ENCODE results near the gene CSPG4. TPM values are rescaled to one million over a fixed set of nuclear protein-coding genes. Genes with fewer than 3 reads are reported as not detected.
"Not testable (repeated sequence)": the region's sequence is repeated elsewhere in the genome, so short reads cannot be mapped to it uniquely, and the experiment has no call there.

CSPG4 gene
- total and polyA plus RNA-seq, 12 donors, result 7.4 to 19.8 (median 12.1) TPM

- TF ChIP-seq CTCF (IDR thresholded peaks at IDR 0.05), result no peak
- WGBS, 2 donors, result 93% methylated on average over 6 of the region's 6 CpGs
These were observed 76.6 kb downstream of the CSPG4 start for GRCh38 chr15:75636026-75636425.

DNA sequence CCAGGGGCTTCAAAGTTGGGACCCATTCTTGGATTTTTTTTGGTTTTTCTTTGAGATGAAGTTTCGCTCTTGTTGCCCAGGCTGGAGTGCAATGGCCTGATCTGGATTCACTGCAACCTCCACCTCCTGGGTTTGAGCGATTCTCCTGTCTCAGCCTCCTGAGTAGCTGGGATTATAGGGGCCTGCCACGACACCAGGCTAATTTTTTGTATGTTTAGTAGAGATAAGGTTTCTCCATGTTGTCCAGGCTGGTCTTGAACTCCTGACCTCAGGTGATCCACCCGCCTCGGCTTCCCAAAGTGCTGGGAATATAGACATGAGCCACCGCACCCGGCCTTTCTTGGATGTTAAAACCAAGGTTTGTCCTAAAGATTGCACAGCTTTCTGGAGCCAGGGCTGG, 78.7 kb downstream of the CSPG4 start:
- ATAC-seq, DNase-seq, H3K27ac ChIP-seq, H3K4me3 ChIP-seq, H3K9me3 ChIP-seq, H3K27me3 ChIP-seq: not testable (repeated sequence)
- Histone ChIP-seq H3K4me1 (peaks cover 11 to 28% (median 22%) of the 10 kb centered on the region in 9 donors), H3K36me3 (peaks cover 0 to 13% (median 0%) of the 10 kb centered on the region in 9 donors)
- WGBS, 2 donors, result 91 to 92% methylated on average over 7 of the region's 7 CpGs
- intact Hi-C loops (cut with DNase I), result loop anchor here in 1 of 10 donors (10.0 kb wide), 1 partner anchor 51 kb away; no protein-coding TSS in a partner anchor

More at GRCh38 chr15:75636026-75636425, 76.6 kb downstream of the CSPG4 start:
- ATAC-seq, result no peak
- intact Hi-C loops (cut with DNase I), result loop anchor here in 8 of 10 donors (5.0 to 10.0 kb wide), 3 partner anchors 36 to 49 kb away; no protein-coding TSS in a partner anchor
- Histone ChIP-seq H3K27ac (peak overlapping the region in 1 of 10 donors; percentile 96), H3K4me1 (peaks cover 15 to 40% (median 32%) of the 10 kb centered on the region in 9 donors), H3K9me3 (no peaks in the 10 kb centered on the region), H3K27me3 (no peaks in the 10 kb centered on the region), H3K36me3 (peaks cover 0 to 13% (median 0%) of the 10 kb centered on the region in 9 donors), H3K4me3 (no peak overlapping the region)
- DNase-seq, result no peak

DNA sequence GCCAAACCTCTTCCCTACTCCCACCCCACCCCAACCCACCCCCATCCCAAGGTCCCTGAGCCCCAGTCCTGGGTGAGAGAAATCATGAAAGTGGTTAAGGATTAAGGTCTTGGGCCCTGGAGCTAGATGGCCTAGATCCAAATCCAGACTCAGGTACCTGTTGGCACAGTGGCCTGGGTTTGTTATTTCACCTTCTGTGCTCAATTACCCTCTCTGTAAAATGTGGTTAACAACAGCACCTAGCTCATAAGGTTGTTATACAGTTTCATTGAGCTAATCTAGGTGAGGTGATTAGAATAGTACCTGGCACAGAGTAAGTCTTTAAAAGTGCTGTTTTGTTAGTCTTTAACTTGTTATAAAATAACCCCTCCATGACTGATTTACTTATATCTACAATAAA, 80.7 kb downstream of the CSPG4 start:
- no peak overlapping the region for H3K27ac ChIP-seq
- intact Hi-C loops (cut with DNase I), result loop anchor here in 1 of 10 donors (10.0 kb wide), 1 partner anchor 53 kb away; no protein-coding TSS in a partner anchor
- H3K27me3 ChIP-seq, result no peaks in the 10 kb centered on the region
- ATAC-seq (no peak), DNase-seq (no peak)
- TF ChIP-seq CTCF (IDR thresholded peaks at IDR 0.05), result no peak
- H3K9me3 ChIP-seq, result no peaks in the 10 kb centered on the region
- no peak overlapping the region for H3K4me3 ChIP-seq
- H3K36me3 ChIP-seq, result peaks cover 0 to 3% (median 0%) of the 10 kb centered on the region in 9 donors
- peaks cover 0 to 8% (median 4%) of the 10 kb centered on the region in 9 donors for H3K4me1 ChIP-seq

DNA sequence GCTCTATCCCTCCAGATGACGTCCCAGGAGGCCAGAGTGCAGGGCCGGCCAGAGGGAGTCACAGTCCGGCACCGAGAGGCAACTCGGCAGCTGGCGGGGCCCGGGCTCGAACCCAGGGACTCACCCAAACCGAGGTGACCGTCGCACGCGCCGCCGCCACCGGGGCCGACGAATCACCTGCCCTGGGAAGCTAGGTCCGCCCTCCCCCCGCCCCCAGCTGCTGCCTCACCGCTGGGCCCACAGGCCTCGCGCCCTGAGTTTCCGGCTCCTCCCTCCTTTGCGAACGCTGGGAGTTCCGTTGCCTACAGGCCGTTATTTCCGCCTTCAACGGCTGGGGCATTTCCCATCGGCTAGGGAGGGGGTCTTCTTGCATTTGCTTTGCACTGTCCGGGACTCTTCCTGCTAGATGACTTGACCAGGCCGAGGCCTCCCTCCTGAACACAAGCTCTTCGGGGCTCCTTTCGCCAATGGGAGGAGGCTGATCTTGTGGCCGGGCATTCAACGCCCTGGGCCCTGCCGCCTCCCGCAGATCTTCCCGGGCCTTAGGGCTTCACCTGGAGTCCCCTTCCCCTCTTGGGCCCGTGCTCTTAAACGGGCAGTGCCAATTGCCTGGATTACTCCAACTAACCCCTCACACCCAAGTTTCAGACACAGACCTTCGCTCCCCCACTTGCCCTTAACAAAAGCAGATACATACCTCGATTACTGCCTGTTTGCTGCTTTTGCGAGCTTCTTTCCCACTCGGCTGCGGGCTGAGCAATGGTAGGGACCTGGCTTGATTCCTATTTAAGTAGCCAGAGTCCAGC, 86.9 kb downstream of the CSPG4 start, which contains the start of gene SNUPN:
Gene SNUPN (minus strand): TSS at position 184 of the 806 bp plus-strand sequence. CDS start 4,674 bp downstream, outside the sequence.
- ATAC-seq (peak; percentile 93 to 96 (median 95)), DNase-seq (peak; percentile 95 to 96)
- Histone ChIP-seq H3K27me3 (no peaks in the 10 kb centered on the region), H3K27ac (peak within 1 kb of the TSS; percentile 76 to 100 (median 98)), H3K36me3 (no peaks in the 10 kb centered on the region), H3K9me3 (no peaks in the 10 kb centered on the region), H3K4me1 (peaks cover 0 to 30% (median 18%) of the 10 kb centered on the region in 9 donors), H3K4me3 (peak within 1 kb of the TSS; percentile 75 to 98 (median 88))
- WGBS, 2 donors, result 1% methylated on average over 38 to 47 of the region's 47 CpGs
- TF ChIP-seq CTCF (IDR thresholded peaks at IDR 0.05), result no peak
- intact Hi-C loops (cut with DNase I), result loop anchor here in 5 of 10 donors (1.0 to 10.0 kb wide), 7 partner anchors 13 to 261 kb away; partner anchors contain the start of genes SIN3A (in 4 of the 5), MAN2C1 (in 2 of the 5) and PTPN9 (in 1 of the 5)

Other genes starting within 250 kb of the CSPG4 start
- gene PTPN9, start 133.5 kb downstream of the CSPG4 start, total RNA-seq, result 10 to 100 TPM in 1 of 10 donors, 1 to 10 TPM in 9; 5.8 to 11.0 (median 8.4) TPM
- 1 to 10 TPM; 2.0 to 6.7 TPM for gene PTPN9, start 133.5 kb downstream of the CSPG4 start, polyA plus RNA-seq
- gene SNUPN, start 87.1 kb downstream of the CSPG4 start, total RNA-seq, result 10 to 100 TPM; 12.9 to 18.2 (median 16.1) TPM
- 10 to 100 TPM; 14.6 to 17.4 TPM for gene SNUPN, start 87.1 kb downstream of the CSPG4 start, polyA plus RNA-seq
- 10 to 100 TPM; 33.8 to 57.6 (median 40.2) TPM for gene IMP3, start 72.6 kb downstream of the CSPG4 start, total RNA-seq
- 10 to 100 TPM; 33.7 to 77.2 TPM for gene IMP3, start 72.6 kb downstream of the CSPG4 start, polyA plus RNA-seq
- 10 to 100 TPM in 4 of 10 donors, 1 to 10 TPM in 6; 7.6 to 14.8 (median 9.8) TPM for gene SNX33, start 64.9 kb downstream of the CSPG4 start, total RNA-seq
- gene SNX33, start 64.9 kb downstream of the CSPG4 start, polyA plus RNA-seq, result 1 to 10 TPM; 7.4 to 8.1 TPM
- gene UBE2Q2, start 130.6 kb upstream of the CSPG4 start, total RNA-seq, result 10 to 100 TPM; 16.0 to 36.5 (median 25.3) TPM
- 10 to 100 TPM; 12.5 to 24.3 TPM for gene UBE2Q2, start 130.6 kb upstream of the CSPG4 start, polyA plus RNA-seq
- gene FBXO22, start 191.0 kb upstream of the CSPG4 start, total RNA-seq, result 10 to 100 TPM; 15.6 to 23.4 (median 18.6) TPM
- gene FBXO22, start 191.0 kb upstream of the CSPG4 start, polyA plus RNA-seq, result 10 to 100 TPM in 1 of 2 donors, 1 to 10 TPM in 1; 3.8 to 15.0 TPM

All from heart right ventricle (tissue), 16 donors.